ENCODE results near the gene STK11. TPM values are rescaled to one million over a fixed set of nuclear protein-coding genes. Genes with fewer than 3 reads are reported as not detected.

STK11 gene
- total and polyA plus RNA-seq, 2 donors (not counting 3 experiments of a cell fraction or from before 2014, with no cell fraction given): 39.4 to 75.4 TPM

GRCh38 chr19:1268226-1269064 lies 62.9 kb downstream of the STK11 start:
- ChIA-PET CTCF (interaction anchor here (0.6 to 7.2 kb wide), 5 partner anchors 15 to 155 kb away, joined by 3 to 1001 read pairs (median 3); partner anchors contain the start of gene ATP5F1D), POLR2A (interaction anchor here (0.6 to 1.5 kb wide), 27 partner anchors 9 to 375 kb away, joined by 3 to 87 read pairs (median 4); partner anchors contain the start of genes ATP5F1D, CBARP, REEP6 and RNU6-9)
- dilution Hi-C loops (cut with MboI; ENCODE audit: extremely low pct_ligation_motif_present, low sequenced_read_pairs) (no loop called here), intact Hi-C loops (cut with micrococcal nuclease) (no loop called here)
- Histone ChIP-seq H3K4me1 (ENCODE audit: control insufficient read depth, extremely low read depth, insufficient read depth, low read length) (peaks cover 38% of the 10 kb centered on the region), H3K9me1 (replicated peaks; ENCODE audit: control insufficient read depth, extremely low read depth, insufficient read depth, low read length) (no peaks in the 10 kb centered on the region), H3K27ac (ENCODE audit: insufficient read depth, low read depth, low read length) (no peak overlapping the region), H3K27me3 (ENCODE audit: control insufficient read depth in 2 of 2, insufficient read depth in 2 of 2, low read length in 2 of 2) (no peaks in the 10 kb centered on the region), H3K36me3 (ENCODE audit: control insufficient read depth in 2 of 2, extremely low read depth in 1 of 2, insufficient read depth in 2 of 2, low read length in 2 of 2) (peaks cover 13 to 26% of the 10 kb centered on the region in 2 experiments), H2AFZ (ENCODE audit: low read depth, low read length) (no peak overlapping the region), H3K4me3 (replicated peaks in 1 of 3; ENCODE audit: insufficient read depth in 1 of 3, low read depth in 1 of 3, low read length in 3 of 3) (no peak overlapping the region), H3K9ac (replicated peaks; ENCODE audit: extremely low read depth, insufficient read depth, low read length) (no peak overlapping the region), H3K4me2 (ENCODE audit: insufficient read depth, low read length) (no peak overlapping the region), H3K9me3 (replicated peaks; ENCODE audit: control insufficient read depth, insufficient read depth, low read length) (no peaks in the 10 kb centered on the region), H3K79me2 (ENCODE audit: control insufficient read depth, insufficient read depth, low read length) (peaks cover 37% of the 10 kb centered on the region), H4K20me1 (replicated peaks; ENCODE audit: control insufficient read depth, extremely low read depth, insufficient read depth, low read length) (no peaks in the 10 kb centered on the region)
- FAIRE-seq (no peak), DNase-seq (ENCODE audit: low read depth, low spot score) (no peak)
- TF ChIP-seq FOS (IDR thresholded peaks at IDR 0.05; ENCODE audit: borderline replicate concordance, insufficient read depth, low read length) (no peak), GATA2 (IDR thresholded peaks at IDR 0.05; ENCODE audit: insufficient read depth, insufficient read length, low read depth, low read length) (no peak), MYC (IDR thresholded peaks at IDR 0.05; ENCODE audit: low read depth, low read length) (no peak), EZH2 (IDR thresholded peaks at IDR 0.05; ENCODE audit: borderline replicate concordance, low read depth, low read length, severe bottlenecking) (no peak), CTCF (IDR thresholded peaks at IDR 0.05; ENCODE audit: extremely low read depth in 1 of 2, insufficient read depth in 1 of 2, low read depth in 1 of 2, low read length in 2 of 2) (no peak), POLR2A (IDR thresholded peaks at IDR 0.05; ENCODE audit: low read depth, low read length) (no peak), JUN (IDR thresholded peaks at IDR 0.05; ENCODE audit: borderline replicate concordance, insufficient read depth, insufficient read length, low read depth) (no peak), MAX (IDR thresholded peaks at IDR 0.05; ENCODE audit: insufficient read depth, insufficient read length) (no peak), POLR2AphosphoS5 (IDR thresholded peaks at IDR 0.05; ENCODE audit: insufficient read depth, low read depth, low read length) (no peak)
- no TSS peak for BruUV-seq (replicated peaks)
